Measurements from ENCODE around the gene PPP1R15A. TPM values are rescaled to one million over a fixed set of nuclear protein-coding genes. Genes with fewer than 3 reads are reported as not detected.
"Not testable (repeated sequence)": the region's sequence is repeated elsewhere in the genome, so short reads cannot be mapped to it uniquely, and the experiment has no call there.

The PPP1R15A gene
- total RNA-seq, 2 experiments from 2014 or later: 51.6 to 62.4 TPM

DNA sequence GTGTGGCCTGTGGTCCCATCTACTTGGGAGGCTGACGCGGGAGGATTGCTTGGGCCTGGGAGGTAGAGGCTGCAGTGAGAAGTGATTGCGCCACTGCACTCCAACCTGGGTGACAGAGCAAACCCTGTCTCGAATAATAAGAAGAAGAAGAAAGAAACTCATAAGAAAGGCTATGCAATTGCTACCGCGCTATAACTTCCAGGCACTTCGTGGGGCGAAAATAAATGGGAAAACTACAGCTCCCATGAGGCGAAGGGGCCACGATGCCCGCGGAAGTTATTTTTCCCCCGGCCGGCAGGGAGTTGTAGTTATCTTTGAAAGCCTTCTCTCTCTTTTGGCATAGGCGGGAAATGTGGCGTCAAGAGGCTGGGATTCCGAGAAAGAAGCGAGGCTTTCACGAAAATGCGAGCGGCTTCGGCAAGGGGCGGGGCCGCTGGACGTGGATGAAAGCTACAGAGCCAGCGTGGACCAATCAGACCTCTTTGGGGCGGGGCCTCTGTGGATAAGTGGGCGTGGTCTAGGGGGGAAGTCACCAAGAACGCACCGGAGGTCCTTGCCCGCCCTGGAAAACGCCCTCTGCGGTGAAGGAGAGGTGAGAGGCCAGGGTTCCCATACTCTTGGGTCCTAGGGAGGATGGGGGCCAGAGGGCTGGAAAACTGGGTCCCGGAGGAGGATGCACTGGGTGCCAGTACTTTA is 27.7 kb downstream of the PPP1R15A start, which contains the start of gene NUCB1:
Gene NUCB1, plus strand, starts transcription at position 532 of the 696 bp plus-strand sequence. CDS start 485 bp downstream, outside the sequence.
- Mint-ChIP-seq H3K4me3 (peak within 1 kb of the TSS; percentile 99), H3K36me3 (ENCODE audit: low read depth) (peaks cover 26% of the 10 kb centered on the region), H3K4me1 (peaks cover 34% of the 10 kb centered on the region), H3K27me3 (peaks cover 5% of the 10 kb centered on the region), H3K9me3 (ENCODE audit: low read depth) (no peaks in the 10 kb centered on the region), H3K27ac (peak within 1 kb of the TSS; percentile 98)
- peak; percentile 95 for ATAC-seq
- POLR2A ChIA-PET: interaction anchor here (0.6 to 2.0 kb wide), 12 partner anchors 12 to 406 kb away, joined by 3 to 7 read pairs (median 4); partner anchors contain the start of genes BAX, BCAT2, GYS1 and PPP1R15A
- DNase-seq: peak; percentile 100
- intact Hi-C loops (cut with DNase I, micrococcal nuclease): loop anchor here (1.0 to 5.0 kb wide), 13 partner anchors 25 to 977 kb away; partner anchors contain the start of genes FTL (in 2 of the 2), AKT1S1 (in 1 of the 2), BAX (in 1 of the 2) and CYTH2 (in 1 of the 2)
- CTCF ChIA-PET: interaction anchor here (0.5 to 2.6 kb wide), 7 partner anchors 14 to 198 kb away, joined by 3 to 12 read pairs (median 5); partner anchors contain the start of genes IZUMO1 and PPP1R15A

DNA sequence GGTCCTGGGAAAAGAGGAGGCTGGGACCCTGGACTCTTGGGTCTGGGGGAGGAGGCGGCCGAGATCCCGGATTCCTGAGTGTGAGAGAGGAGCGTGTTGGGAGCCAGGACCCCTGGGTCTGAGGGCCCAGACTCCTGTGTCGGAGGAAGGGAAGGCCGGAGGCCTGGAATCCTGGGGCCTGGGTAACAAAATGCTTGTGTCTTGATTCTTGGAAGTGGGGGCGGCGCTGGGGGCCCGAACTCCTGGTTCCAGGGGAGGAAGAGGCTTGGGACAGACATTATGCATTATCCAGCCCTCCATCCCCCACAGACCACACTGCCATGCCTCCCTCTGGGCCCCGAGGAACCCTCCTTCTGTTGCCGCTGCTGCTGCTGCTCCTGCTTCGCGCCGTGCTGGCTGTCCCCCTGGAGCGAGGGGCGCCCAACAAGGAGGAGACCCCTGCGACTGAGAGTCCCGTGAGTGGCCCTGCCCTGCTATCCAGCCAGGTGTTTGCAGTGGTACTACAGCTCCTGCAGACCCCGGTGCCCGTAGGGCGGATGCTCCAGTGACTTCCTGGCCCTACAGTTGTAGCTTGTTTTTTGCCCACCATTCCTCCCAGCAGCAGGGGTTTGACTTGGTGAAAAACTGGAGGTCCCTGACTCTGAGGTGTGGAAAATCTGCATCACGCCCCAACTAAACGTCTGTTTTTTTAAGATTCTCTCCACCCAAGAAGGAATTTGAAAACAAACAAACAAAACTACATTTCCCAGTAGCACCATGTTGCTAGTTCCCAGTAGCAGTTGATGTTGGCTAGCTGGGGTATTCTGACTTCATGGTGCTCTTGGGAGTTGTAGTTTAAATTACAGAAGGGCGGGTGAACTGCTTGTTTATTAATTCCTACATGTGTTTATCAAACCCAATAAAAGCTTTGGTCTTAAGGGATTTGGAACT is 28.5 kb downstream of the PPP1R15A start:
- Mint-ChIP-seq H3K4me3 (peak overlapping the region; percentile 99), H3K9me3 (ENCODE audit: low read depth) (no peaks in the 10 kb centered on the region), H3K27ac (peak overlapping the region; percentile 98), H3K27me3 (peaks cover 2% of the 10 kb centered on the region), H3K36me3 (ENCODE audit: low read depth) (peaks cover 33% of the 10 kb centered on the region), H3K4me1 (peaks cover 33% of the 10 kb centered on the region)
- ATAC-seq (no peak), DNase-seq (peak; percentile 29)
- CTCF ChIA-PET: interaction anchor here (0.5 to 2.6 kb wide), 10 partner anchors 15 to 197 kb away, joined by 3 to 12 read pairs (median 5); partner anchors contain the start of genes GYS1, IZUMO1, PPP1R15A and RUVBL2
- intact Hi-C loops (cut with DNase I, micrococcal nuclease): loop anchor here (1.0 to 5.0 kb wide), 13 partner anchors 25 to 977 kb away; partner anchors contain the start of genes FTL (in 2 of the 2), AKT1S1 (in 1 of the 2), BAX (in 1 of the 2) and CYTH2 (in 1 of the 2)
- POLR2A ChIA-PET: interaction anchor here (0.6 to 2.0 kb wide), 13 partner anchors 24 to 660 kb away, joined by 3 to 7 read pairs (median 4); partner anchors contain the start of genes BAX, BCAT2, GYS1 and PPP1R15A

DNA sequence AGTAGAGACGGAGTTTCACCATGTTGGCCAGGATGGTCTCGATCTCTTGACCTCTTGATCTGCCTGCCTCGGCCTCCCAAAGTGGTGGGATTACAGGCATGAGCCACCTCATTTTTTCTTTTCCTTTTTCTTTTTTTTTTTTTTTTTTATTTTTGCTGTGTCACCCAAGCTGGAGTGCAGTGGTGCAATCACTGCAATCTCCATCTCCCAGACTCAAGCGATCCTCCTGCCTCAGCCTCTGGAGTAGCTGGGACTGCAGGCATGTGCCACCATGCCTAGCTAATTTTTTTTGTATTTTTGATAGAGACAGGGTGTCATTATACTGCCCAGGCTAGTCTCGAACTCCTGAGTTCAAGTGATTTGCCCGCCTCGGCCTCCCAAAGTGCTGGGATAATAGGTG is 30.1 kb downstream of the PPP1R15A start:
- intact Hi-C loops (cut with DNase I, micrococcal nuclease): loop anchor here in 1 of 2 experiments (5.0 kb wide), 1 partner anchor 975 kb away; the partner anchor contains the start of genes AKT1S1 and TBC1D17
- Mint-ChIP-seq H3K36me3 (ENCODE audit: low read depth) (peaks cover 41% of the 10 kb centered on the region), H3K4me1 (peaks cover 25% of the 10 kb centered on the region), H3K4me3 (peak overlapping the region; percentile 2)
- H3K27me3 Mint-ChIP-seq; H3K9me3 Mint-ChIP-seq (ENCODE audit: low read depth); DNase-seq; ATAC-seq; H3K27ac Mint-ChIP-seq: not testable (repeated sequence)
- ChIA-PET CTCF (interaction anchor here (0.5 to 1.4 kb wide), 2 partner anchors 36 to 69 kb away, joined by 3 read pairs; no protein-coding TSS in a partner anchor), POLR2A (interaction anchor here (1.4 kb wide), 1 partner anchor 30 kb away, joined by 4 read pairs; the partner anchor contains the start of gene PPP1R15A)

DNA sequence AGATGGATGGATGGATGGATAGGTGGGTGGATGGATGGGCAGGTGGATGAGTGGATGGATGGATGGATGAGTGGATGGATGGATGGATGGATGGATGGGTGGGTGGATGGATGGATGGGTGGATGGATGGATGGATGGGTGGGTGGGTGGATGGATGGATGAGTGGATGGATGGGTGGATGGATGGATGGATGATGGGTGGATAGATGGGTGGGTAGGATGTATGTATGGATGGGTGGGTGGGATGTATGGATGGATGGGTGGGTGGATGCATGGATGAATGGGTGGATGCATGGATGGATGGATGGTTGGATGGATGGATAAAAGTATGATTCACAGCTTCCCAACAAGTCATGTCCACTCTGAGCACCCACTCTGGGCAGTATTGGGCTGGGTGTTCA is 31.6 kb downstream of the PPP1R15A start:
- DNase-seq; H3K27ac Mint-ChIP-seq; ATAC-seq; H3K27me3 Mint-ChIP-seq; POLR2A ChIA-PET; CTCF ChIA-PET; H3K4me3 Mint-ChIP-seq; H3K9me3 Mint-ChIP-seq (ENCODE audit: low read depth): not testable (repeated sequence)
- intact Hi-C loops (cut with DNase I, micrococcal nuclease): loop anchor here in 1 of 2 experiments (5.0 kb wide), 1 partner anchor 974 kb away; the partner anchor contains the start of genes AKT1S1 and TBC1D17
- Mint-ChIP-seq H3K36me3 (ENCODE audit: low read depth) (peaks cover 53% of the 10 kb centered on the region), H3K4me1 (peaks cover 25% of the 10 kb centered on the region)

DNA sequence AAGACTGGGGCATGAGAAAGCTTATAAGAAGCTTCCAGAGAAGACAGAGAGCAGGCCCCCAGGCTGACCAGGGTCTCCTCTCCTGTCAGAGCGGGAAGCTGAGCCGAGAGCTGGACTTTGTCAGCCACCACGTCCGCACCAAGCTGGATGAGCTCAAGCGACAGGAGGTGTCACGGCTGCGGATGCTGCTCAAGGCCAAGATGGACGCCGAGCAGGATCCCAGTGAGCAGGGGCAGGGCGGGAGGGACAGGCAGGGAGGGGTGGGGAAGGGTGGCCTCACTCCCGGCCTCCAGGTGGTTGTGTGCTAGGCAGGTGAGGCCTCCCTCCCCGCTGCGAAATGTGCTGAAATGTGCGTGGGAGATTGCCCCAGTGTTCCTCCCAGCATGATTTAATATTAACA is 33.4 kb downstream of the PPP1R15A start:
- ChIA-PET POLR2A (no interaction called here), CTCF (interaction anchor here (0.7 kb wide), 1 partner anchor 357 kb away, joined by 3 read pairs; no protein-coding TSS in a partner anchor)
- Mint-ChIP-seq H3K36me3 (ENCODE audit: low read depth) (peaks cover 56% of the 10 kb centered on the region), H3K4me3 (no peak overlapping the region), H3K27ac (no peak overlapping the region), H3K27me3 (no peaks in the 10 kb centered on the region), H3K9me3 (ENCODE audit: low read depth) (no peaks in the 10 kb centered on the region), H3K4me1 (peaks cover 16% of the 10 kb centered on the region)
- DNase-seq: no peak
- intact Hi-C loops (cut with DNase I, micrococcal nuclease): no loop called here
- ATAC-seq: no peak

DNA sequence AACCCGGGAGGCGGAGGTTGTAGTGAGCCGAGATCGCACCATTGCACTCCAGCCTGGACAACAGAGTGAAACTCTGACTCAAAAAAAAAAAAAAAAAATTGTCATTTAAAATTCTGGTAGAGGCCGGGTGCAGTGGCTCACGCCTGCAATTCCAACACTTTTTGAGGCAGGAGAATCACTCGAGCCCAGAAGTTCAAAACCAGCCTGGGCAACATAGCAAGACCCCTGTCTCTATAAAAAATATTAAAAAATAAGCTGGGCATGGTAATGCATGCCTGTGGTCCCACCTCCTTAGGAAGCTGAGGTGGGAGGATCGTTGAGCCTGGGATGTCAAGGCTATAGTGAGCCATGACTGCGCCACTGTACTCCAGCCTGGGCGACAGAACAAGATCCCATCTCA is 34.1 kb downstream of the PPP1R15A start:
- ATAC-seq (no peak), DNase-seq (no peak)
- Mint-ChIP-seq H3K27me3 (no peaks in the 10 kb centered on the region), H3K4me3 (no peak overlapping the region), H3K27ac (no peak overlapping the region), H3K9me3 (ENCODE audit: low read depth) (no peaks in the 10 kb centered on the region), H3K4me1 (peaks cover 10% of the 10 kb centered on the region), H3K36me3 (ENCODE audit: low read depth) (peaks cover 56% of the 10 kb centered on the region)
- intact Hi-C loops (cut with DNase I, micrococcal nuclease): no loop called here
- CTCF ChIA-PET: interaction anchor here (0.7 kb wide), 1 partner anchor 357 kb away, joined by 3 read pairs; no protein-coding TSS in a partner anchor
- POLR2A ChIA-PET: interaction anchor here (0.9 kb wide), 1 partner anchor 87 kb away, joined by 4 read pairs; the partner anchor contains the start of gene RUVBL2

DNA sequence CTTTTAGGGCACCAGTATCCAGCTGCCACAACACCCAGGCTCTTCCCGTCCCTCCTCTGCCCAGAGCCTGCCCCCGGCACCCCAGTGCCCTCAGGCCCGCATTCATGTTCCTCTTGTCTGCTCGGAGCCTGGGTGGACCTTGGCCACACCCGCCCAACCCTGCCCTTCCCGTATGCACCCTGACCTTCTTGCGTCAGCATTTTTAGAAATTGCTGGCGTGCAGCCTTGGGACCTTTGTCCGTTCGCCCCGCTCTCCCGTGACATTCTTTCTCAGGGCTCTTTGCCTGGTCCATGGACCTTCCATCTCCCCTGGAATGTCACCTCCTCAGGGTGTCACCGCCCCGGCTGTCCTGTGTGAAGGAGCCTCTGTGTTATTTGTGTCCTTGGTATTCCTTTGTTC is 35.5 kb downstream of the PPP1R15A start:
- H3K4me3 Mint-ChIP-seq: no peak overlapping the region
- CTCF ChIA-PET: no interaction called here
- H3K27ac Mint-ChIP-seq: no peak overlapping the region
- peaks cover under 1% of the 10 kb centered on the region for H3K4me1 Mint-ChIP-seq
- H3K27me3 Mint-ChIP-seq: no peaks in the 10 kb centered on the region
- DNase-seq (no peak), ATAC-seq (no peak)
- no peaks in the 10 kb centered on the region for H3K9me3 Mint-ChIP-seq (ENCODE audit: low read depth)
- H3K36me3 Mint-ChIP-seq (ENCODE audit: low read depth): peaks cover 57% of the 10 kb centered on the region
- POLR2A ChIA-PET: no interaction called here
- intact Hi-C loops (cut with DNase I, micrococcal nuclease): no loop called here

DNA sequence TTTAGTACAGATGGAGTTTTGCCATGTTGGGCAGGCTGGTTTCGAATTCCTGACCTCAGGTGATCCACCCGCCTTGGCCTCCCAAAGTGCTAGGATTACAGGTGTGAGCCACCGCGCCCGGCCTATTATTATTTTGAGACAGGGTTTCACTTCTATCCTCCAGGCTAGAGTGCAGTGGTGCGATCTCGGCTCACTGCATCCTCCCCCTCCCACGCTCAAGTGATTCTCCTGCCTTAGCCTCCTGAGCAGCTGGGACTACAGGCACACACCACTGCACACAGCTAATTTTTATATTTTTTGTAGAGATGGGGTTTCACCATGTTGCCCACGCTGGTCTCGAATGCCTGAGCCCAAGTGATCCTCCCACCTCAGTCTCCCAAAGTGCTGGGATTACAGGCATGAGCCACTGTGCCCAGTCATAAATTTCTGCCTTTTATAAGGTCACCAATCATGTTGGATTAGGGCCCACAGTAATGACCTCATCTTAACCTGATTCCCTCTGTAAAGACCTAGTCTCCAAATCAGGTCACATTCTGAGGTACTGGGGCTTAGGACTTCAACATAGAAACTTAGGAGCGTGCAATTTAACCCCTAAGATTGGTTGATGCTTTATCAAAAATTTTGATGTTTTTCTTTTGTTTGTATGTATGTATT is 37.3 kb downstream of the PPP1R15A start:
- ATAC-seq; H3K4me3 Mint-ChIP-seq; H3K9me3 Mint-ChIP-seq (ENCODE audit: low read depth); POLR2A ChIA-PET; H3K27me3 Mint-ChIP-seq; DNase-seq; H3K4me1 Mint-ChIP-seq; H3K27ac Mint-ChIP-seq; intact Hi-C loops (cut with DNase I, micrococcal nuclease): not testable (repeated sequence)
- CTCF ChIA-PET: interaction anchor here (0.6 kb wide), 1 partner anchor 34 kb away, joined by 3 read pairs; no protein-coding TSS in a partner anchor
- H3K36me3 Mint-ChIP-seq (ENCODE audit: low read depth): peaks cover 61% of the 10 kb centered on the region

DNA sequence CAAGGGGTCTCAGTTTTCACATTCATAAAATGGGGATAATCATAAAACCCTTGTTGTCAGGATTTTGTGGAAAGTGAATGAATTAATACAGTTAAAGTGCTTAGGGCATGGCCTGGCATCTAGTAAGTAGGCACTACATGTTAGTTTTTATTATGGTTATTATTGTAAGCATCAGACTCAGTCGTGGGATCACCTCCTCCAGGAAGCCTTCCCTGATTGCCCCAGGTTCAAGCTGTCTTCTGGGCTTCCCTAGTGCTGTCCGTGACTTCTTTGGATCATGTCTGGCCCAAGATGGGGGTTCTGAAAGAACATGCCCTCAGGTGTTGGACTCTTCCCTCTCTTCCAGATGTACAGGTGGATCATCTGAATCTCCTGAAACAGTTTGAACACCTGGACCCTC is 38.6 kb downstream of the PPP1R15A start:
- no peaks in the 10 kb centered on the region for H3K4me1 Mint-ChIP-seq
- no peak overlapping the region for H3K27ac Mint-ChIP-seq
- H3K36me3 Mint-ChIP-seq (ENCODE audit: low read depth): peaks cover 53% of the 10 kb centered on the region
- no peak overlapping the region for H3K4me3 Mint-ChIP-seq
- no peaks in the 10 kb centered on the region for H3K9me3 Mint-ChIP-seq (ENCODE audit: low read depth)
- ChIA-PET CTCF (no interaction called here), POLR2A (no interaction called here)
- DNase-seq (no peak), ATAC-seq (no peak)
- intact Hi-C loops (cut with DNase I, micrococcal nuclease): no loop called here
- no peaks in the 10 kb centered on the region for H3K27me3 Mint-ChIP-seq

- Mint-ChIP-seq H3K27ac (no peak overlapping the region), H3K27me3 (no peaks in the 10 kb centered on the region), H3K36me3 (ENCODE audit: low read depth) (peaks cover 48% of the 10 kb centered on the region), H3K9me3 (ENCODE audit: low read depth) (no peaks in the 10 kb centered on the region), H3K4me3 (no peak overlapping the region), H3K4me1 (no peaks in the 10 kb centered on the region)
- DNase-seq: peak; percentile 45
- peak; percentile 80 for ATAC-seq
- ChIA-PET CTCF (interaction anchor here (0.6 to 1.4 kb wide), 2 partner anchors 43 to 57 kb away, joined by 3 read pairs; no protein-coding TSS in a partner anchor), POLR2A (no interaction called here)
- intact Hi-C loops (cut with DNase I, micrococcal nuclease): no loop called here
These were observed 41.1 kb downstream of the PPP1R15A start for GRCh38 chr19:48913114-48913889.
